ENCODE data around the gene THSD7B. TPM values are rescaled to one million over a fixed set of nuclear protein-coding genes. Genes with fewer than 3 reads are reported as not detected.

The THSD7B gene
- total and polyA plus RNA-seq, 2 donors = 0.50 to 4.2 TPM

GRCh38 chr2:136990316-136990715 lies 225.0 kb downstream of the THSD7B start:
- 73% methylated on average over 4 of the region's 4 CpGs for WGBS
- Histone ChIP-seq H3K9me3 (ENCODE audit: control insufficient read depth in 2 of 2, insufficient read depth in 1 of 2, low read length in 1 of 2) (no peaks in the 10 kb centered on the region), H3K4me1 (ENCODE audit: control insufficient read depth in 2 of 2, insufficient read depth in 2 of 2, low read length in 2 of 2) (no peaks in the 10 kb centered on the region), H3K27ac (ENCODE audit: low read depth in 1 of 2, low read length in 1 of 2) (no peak overlapping the region), H3K27me3 (ENCODE audit: control insufficient read depth in 2 of 2, insufficient read depth in 1 of 2, low read length in 1 of 2) (no peaks in the 10 kb centered on the region), H3K4me3 (ENCODE audit: low read length in 2 of 2) (no peak overlapping the region), H3K36me3 (ENCODE audit: control insufficient read depth in 2 of 2, insufficient read depth in 2 of 2, low read length in 1 of 2) (no peaks in the 10 kb centered on the region)
- no peak for DNase-seq (ENCODE audit: low read depth in 6 of 9, low spot score in 9 of 9)

- no peak overlapping the region for H3K4me3 ChIP-seq (ENCODE audit: low read length in 2 of 2)
- no peaks in the 10 kb centered on the region for H3K4me1 ChIP-seq (ENCODE audit: control insufficient read depth in 2 of 2, insufficient read depth in 2 of 2, low read length in 2 of 2)
- no peak overlapping the region for H3K27ac ChIP-seq (ENCODE audit: low read depth in 1 of 2, low read length in 1 of 2)
- no peaks in the 10 kb centered on the region for H3K9me3 ChIP-seq (ENCODE audit: control insufficient read depth in 2 of 2, insufficient read depth in 1 of 2, low read length in 1 of 2)
- H3K36me3 ChIP-seq (ENCODE audit: control insufficient read depth in 2 of 2, insufficient read depth in 2 of 2, low read length in 1 of 2) = no peaks in the 10 kb centered on the region
- DNase-seq (ENCODE audit: low read depth in 6 of 9, low spot score in 9 of 9) = no peak
- WGBS = 93% methylated on average over 1 of the region's 1 CpG
- no peaks in the 10 kb centered on the region for H3K27me3 ChIP-seq (ENCODE audit: control insufficient read depth in 2 of 2, insufficient read depth in 1 of 2, low read length in 1 of 2)
Observed at GRCh38 chr2:136994793-136995192, 229.4 kb downstream of the THSD7B start.

- H3K9me3 ChIP-seq (ENCODE audit: control insufficient read depth in 2 of 2, insufficient read depth in 1 of 2, low read length in 1 of 2) = no peaks in the 10 kb centered on the region
- H3K36me3 ChIP-seq (ENCODE audit: control insufficient read depth in 2 of 2, insufficient read depth in 2 of 2, low read length in 1 of 2) = no peaks in the 10 kb centered on the region
- no peak overlapping the region for H3K27ac ChIP-seq (ENCODE audit: low read depth in 1 of 2, low read length in 1 of 2)
- no peaks in the 10 kb centered on the region for H3K27me3 ChIP-seq (ENCODE audit: control insufficient read depth in 2 of 2, insufficient read depth in 1 of 2, low read length in 1 of 2)
- no peaks in the 10 kb centered on the region for H3K4me1 ChIP-seq (ENCODE audit: control insufficient read depth in 2 of 2, insufficient read depth in 2 of 2, low read length in 2 of 2)
- no peak overlapping the region for H3K4me3 ChIP-seq (ENCODE audit: low read length in 2 of 2)
- 100% methylated on average over 1 of the region's 1 CpG for WGBS
- no peak for DNase-seq (ENCODE audit: low read depth in 6 of 9, low spot score in 9 of 9)
Observed at GRCh38 chr2:136997557-136997956, 232.2 kb downstream of the THSD7B start.

- no peak for DNase-seq (ENCODE audit: low read depth in 6 of 9, low spot score in 9 of 9)
Observed at GRCh38 chr2:137000811-137001210, 235.5 kb downstream of the THSD7B start.

GRCh38 chr2:137002896-137003295 lies 237.6 kb downstream of the THSD7B start:
- no peaks in the 10 kb centered on the region for H3K9me3 ChIP-seq (ENCODE audit: control insufficient read depth in 2 of 2, insufficient read depth in 1 of 2, low read length in 1 of 2)
- no peaks in the 10 kb centered on the region for H3K36me3 ChIP-seq (ENCODE audit: control insufficient read depth in 2 of 2, insufficient read depth in 2 of 2, low read length in 1 of 2)
- H3K4me3 ChIP-seq (ENCODE audit: low read length in 2 of 2) = no peak overlapping the region
- whole genome bisulfite sequencing = 85% methylated on average over 1 of the region's 1 CpG
- H3K27me3 ChIP-seq (ENCODE audit: control insufficient read depth in 2 of 2, insufficient read depth in 1 of 2, low read length in 1 of 2) = no peaks in the 10 kb centered on the region
- no peaks in the 10 kb centered on the region for H3K4me1 ChIP-seq (ENCODE audit: control insufficient read depth in 2 of 2, insufficient read depth in 2 of 2, low read length in 2 of 2)
- H3K27ac ChIP-seq (ENCODE audit: low read depth in 1 of 2, low read length in 1 of 2) = no peak overlapping the region
- no peak for DNase-seq (ENCODE audit: low read depth in 6 of 9, low spot score in 9 of 9)

More at GRCh38 chr2:137000811-137001210, 235.5 kb downstream of the THSD7B start:
- no peak overlapping the region for H3K27ac ChIP-seq (ENCODE audit: low read depth in 1 of 2, low read length in 1 of 2)
- no peaks in the 10 kb centered on the region for H3K36me3 ChIP-seq (ENCODE audit: control insufficient read depth in 2 of 2, insufficient read depth in 2 of 2, low read length in 1 of 2)
- H3K4me3 ChIP-seq (ENCODE audit: low read length in 2 of 2) = no peak overlapping the region
- 93% methylated on average over 2 of the region's 2 CpGs for WGBS
- no peaks in the 10 kb centered on the region for H3K27me3 ChIP-seq (ENCODE audit: control insufficient read depth in 2 of 2, insufficient read depth in 1 of 2, low read length in 1 of 2)
- H3K9me3 ChIP-seq (ENCODE audit: control insufficient read depth in 2 of 2, insufficient read depth in 1 of 2, low read length in 1 of 2) = no peaks in the 10 kb centered on the region
- no peaks in the 10 kb centered on the region for H3K4me1 ChIP-seq (ENCODE audit: control insufficient read depth in 2 of 2, insufficient read depth in 2 of 2, low read length in 2 of 2)

- no peak for DNase-seq (ENCODE audit: low read depth in 6 of 9, low spot score in 9 of 9)
- Histone ChIP-seq H3K9me3 (ENCODE audit: control insufficient read depth in 2 of 2, insufficient read depth in 1 of 2, low read length in 1 of 2) (no peaks in the 10 kb centered on the region), H3K4me1 (ENCODE audit: control insufficient read depth in 2 of 2, insufficient read depth in 2 of 2, low read length in 2 of 2) (no peaks in the 10 kb centered on the region), H3K27ac (ENCODE audit: low read depth in 1 of 2, low read length in 1 of 2) (no peak overlapping the region), H3K36me3 (ENCODE audit: control insufficient read depth in 2 of 2, insufficient read depth in 2 of 2, low read length in 1 of 2) (no peaks in the 10 kb centered on the region), H3K27me3 (ENCODE audit: control insufficient read depth in 2 of 2, insufficient read depth in 1 of 2, low read length in 1 of 2) (no peaks in the 10 kb centered on the region), H3K4me3 (ENCODE audit: low read length in 2 of 2) (no peak overlapping the region)
- 89% methylated on average over 2 of the region's 2 CpGs for WGBS
Observed at GRCh38 chr2:137005210-137005609, 239.9 kb downstream of the THSD7B start.

- H3K36me3 ChIP-seq (ENCODE audit: control insufficient read depth in 2 of 2, insufficient read depth in 2 of 2, low read length in 1 of 2) = no peaks in the 10 kb centered on the region
- no peak for DNase-seq (ENCODE audit: low read depth in 6 of 9, low spot score in 9 of 9)
- no peak overlapping the region for H3K27ac ChIP-seq (ENCODE audit: low read depth in 1 of 2, low read length in 1 of 2)
- H3K4me1 ChIP-seq (ENCODE audit: control insufficient read depth in 2 of 2, insufficient read depth in 2 of 2, low read length in 2 of 2) = no peaks in the 10 kb centered on the region
- no peaks in the 10 kb centered on the region for H3K9me3 ChIP-seq (ENCODE audit: control insufficient read depth in 2 of 2, insufficient read depth in 1 of 2, low read length in 1 of 2)
- no peaks in the 10 kb centered on the region for H3K27me3 ChIP-seq (ENCODE audit: control insufficient read depth in 2 of 2, insufficient read depth in 1 of 2, low read length in 1 of 2)
- H3K4me3 ChIP-seq (ENCODE audit: low read length in 2 of 2) = no peak overlapping the region
Observed at GRCh38 chr2:137007938-137008337, 242.6 kb downstream of the THSD7B start.

- Histone ChIP-seq H3K9me3 (ENCODE audit: control insufficient read depth in 2 of 2, insufficient read depth in 1 of 2, low read length in 1 of 2) (no peaks in the 10 kb centered on the region), H3K4me1 (ENCODE audit: control insufficient read depth in 2 of 2, insufficient read depth in 2 of 2, low read length in 2 of 2) (no peaks in the 10 kb centered on the region), H3K36me3 (ENCODE audit: control insufficient read depth in 2 of 2, insufficient read depth in 2 of 2, low read length in 1 of 2) (no peaks in the 10 kb centered on the region), H3K27me3 (ENCODE audit: control insufficient read depth in 2 of 2, insufficient read depth in 1 of 2, low read length in 1 of 2) (no peaks in the 10 kb centered on the region), H3K27ac (ENCODE audit: low read depth in 1 of 2, low read length in 1 of 2) (no peak overlapping the region), H3K4me3 (ENCODE audit: low read length in 2 of 2) (no peak overlapping the region)
- 91% methylated on average over 2 of the region's 2 CpGs for WGBS
- no peak for DNase-seq (ENCODE audit: low read depth in 6 of 9, low spot score in 9 of 9)
Observed at GRCh38 chr2:137009953-137010352, 244.6 kb downstream of the THSD7B start.

- Histone ChIP-seq H3K9me3 (ENCODE audit: control insufficient read depth in 2 of 2, insufficient read depth in 1 of 2, low read length in 1 of 2) (no peaks in the 10 kb centered on the region), H3K27me3 (ENCODE audit: control insufficient read depth in 2 of 2, insufficient read depth in 1 of 2, low read length in 1 of 2) (no peaks in the 10 kb centered on the region), H3K27ac (ENCODE audit: low read depth in 1 of 2, low read length in 1 of 2) (no peak overlapping the region), H3K36me3 (ENCODE audit: control insufficient read depth in 2 of 2, insufficient read depth in 2 of 2, low read length in 1 of 2) (no peaks in the 10 kb centered on the region), H3K4me1 (ENCODE audit: control insufficient read depth in 2 of 2, insufficient read depth in 2 of 2, low read length in 2 of 2) (no peaks in the 10 kb centered on the region), H3K4me3 (ENCODE audit: low read length in 2 of 2) (no peak overlapping the region)
- DNase-seq (ENCODE audit: low read depth in 6 of 9, low spot score in 9 of 9) = no peak
- 89% methylated on average over 11 of the region's 11 CpGs for WGBS
Observed at GRCh38 chr2:137020452-137021196, 255.3 kb downstream of the THSD7B start.

Data from thymus (tissue), 11 donors.